ENCODE results near the gene SOCS2.

DNA sequence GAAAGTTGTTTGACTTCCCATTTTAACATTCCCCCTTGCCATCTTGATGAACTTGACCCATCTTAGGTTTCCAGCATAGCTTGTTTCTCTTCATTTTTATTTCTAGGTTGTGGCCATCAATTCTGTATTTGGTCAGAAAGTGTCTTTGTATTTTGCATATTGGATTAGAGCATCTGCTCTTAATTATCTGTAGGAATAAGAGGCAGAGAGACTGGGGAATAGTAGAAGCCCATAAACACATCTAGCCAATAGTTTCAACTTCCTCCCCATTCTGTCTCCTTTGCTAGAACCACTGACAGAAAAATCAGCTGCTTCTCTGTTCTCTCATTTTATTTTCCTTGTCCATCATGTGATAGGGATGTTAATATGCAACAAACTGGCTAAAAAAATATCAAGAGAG lies 8.2 kb downstream of the SOCS2 start:
- no peak for TF ChIP-seq POLR2A (IDR thresholded peaks at IDR 0.05)
- TF ChIP-seq, protein P1, sequence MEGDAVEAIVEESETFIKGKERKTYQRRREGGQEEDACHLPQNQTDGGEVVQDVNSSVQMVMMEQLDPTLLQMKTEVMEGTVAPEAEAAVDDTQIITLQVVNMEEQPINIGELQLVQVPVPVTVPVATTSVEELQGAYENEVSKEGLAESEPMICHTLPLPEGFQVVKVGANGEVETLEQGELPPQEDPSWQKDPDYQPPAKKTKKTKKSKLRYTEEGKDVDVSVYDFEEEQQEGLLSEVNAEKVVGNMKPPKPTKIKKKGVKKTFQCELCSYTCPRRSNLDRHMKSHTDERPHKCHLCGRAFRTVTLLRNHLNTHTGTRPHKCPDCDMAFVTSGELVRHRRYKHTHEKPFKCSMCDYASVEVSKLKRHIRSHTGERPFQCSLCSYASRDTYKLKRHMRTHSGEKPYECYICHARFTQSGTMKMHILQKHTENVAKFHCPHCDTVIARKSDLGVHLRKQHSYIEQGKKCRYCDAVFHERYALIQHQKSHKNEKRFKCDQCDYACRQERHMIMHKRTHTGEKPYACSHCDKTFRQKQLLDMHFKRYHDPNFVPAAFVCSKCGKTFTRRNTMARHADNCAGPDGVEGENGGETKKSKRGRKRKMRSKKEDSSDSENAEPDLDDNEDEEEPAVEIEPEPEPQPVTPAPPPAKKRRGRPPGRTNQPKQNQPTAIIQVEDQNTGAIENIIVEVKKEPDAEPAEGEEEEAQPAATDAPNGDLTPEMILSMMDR (IDR thresholded peaks at IDR 0.05 in 8 of 11, conservative IDR thresholded peaks at IDR 0.05 in 3 of 11) = no peak
- no peak for TF ChIP-seq POLR2AphosphoS5 (IDR thresholded peaks at IDR 0.05)

Measured in spleen (tissue), 7 donors.